MCF 10A (cell line): ENCODE results near the gene HLA-DOA. TPM values are rescaled to one million over a fixed set of nuclear protein-coding genes. Genes with fewer than 3 reads are reported as not detected.
A peak's percentile ranks its signal among the peaks of the same experiment; 100 is the strongest.

ENCODE experiments used
- BruUV-seq: library from RNA; stranded (reverse); fragments of 400-500 nt; replicated peaks from 2 replicates; lab custom pipeline; 2021; lab: Mats Ljungman, UMichigan
- CTCF ChIA-PET: fragments of 300-600 bp; sonication (Branson Sonifier 250); formaldehyde crosslinking; extraction: SDS; loops from one replicate; lab custom pipeline; 2021; ENCODE audit warnings: antibody characterized with exemption, inconsistent platforms; lab: Yijun Ruan, JAX
- POLR2A ChIA-PET: fragments of 300-600, 350-650 bp; sonication (Branson Sonifier 250); formaldehyde crosslinking; extraction: SDS; loops from one replicate; lab custom pipeline; 2020; ENCODE audit warnings: antibody characterized with exemption, inconsistent platforms; lab: Yijun Ruan, JAX
- DNase-seq: peaks from one replicate; pipeline ENCODE4 v3.0.0-alpha.2; 2018; ENCODE audit not compliant: unreplicated experiment
- H3K27ac Mint-ChIP-seq: one replicate; pipeline ENCODE4 v1.8.0; 2022; ENCODE audit warnings: mild to moderate bottlenecking, low read depth, mixed read lengths; ENCODE audit not compliant: unreplicated experiment
- H3K27me3 Mint-ChIP-seq: one replicate; pipeline ENCODE4 v1.8.0; 2022; ENCODE audit warnings: mixed read lengths; ENCODE audit not compliant: insufficient read depth, unreplicated experiment
- H3K36me3 Mint-ChIP-seq: one replicate; pipeline ENCODE4 v1.8.0; 2022; ENCODE audit warnings: mild to moderate bottlenecking, moderate library complexity, mixed read lengths; ENCODE audit not compliant: insufficient read depth, unreplicated experiment
- H3K4me1 Mint-ChIP-seq: one replicate; pipeline ENCODE4 v1.8.0; 2022; ENCODE audit warnings: mixed read lengths; ENCODE audit not compliant: insufficient read depth, unreplicated experiment
- H3K4me3 Mint-ChIP-seq: one replicate; pipeline ENCODE4 v1.8.0; 2022; ENCODE audit warnings: mild to moderate bottlenecking, moderate library complexity, mixed read lengths; ENCODE audit not compliant: unreplicated experiment
- H3K9me3 Mint-ChIP-seq: one replicate; pipeline ENCODE4 v1.8.0; 2022; ENCODE audit warnings: mixed read lengths; ENCODE audit not compliant: unreplicated experiment
- CTCF ChIP-seq: fragments of 200-600 bp; IDR thresholded peaks from one replicate; pipeline ENCODE4 v1.8.0; 2022; ENCODE audit warnings: antibody characterized with exemption, mild to moderate bottlenecking; ENCODE audit not compliant: unreplicated experiment
- intact Hi-C: fragments of 100-400 bp; cut with micrococcal nuclease; formaldehyde crosslinking; loops from 2 replicates; pipeline ENCODE4 v1.14.1; 2022
- total RNA-seq: library from RNA; stranded (reverse); gene quantifications from 2 replicates; pipeline ENCODE4 v1.2.3, GENCODE V29; 2022

HLA-DOA gene
- total RNA-seq, 1 experiment from 2014 or later: not detected

- Mint-ChIP-seq H3K27ac (no peak overlapping the region), H3K9me3 (no peaks in the 10 kb centered on the region), H3K4me3 (no peak overlapping the region), H3K4me1 (no peaks in the 10 kb centered on the region), H3K36me3 (no peaks in the 10 kb centered on the region), H3K27me3 (no peaks in the 10 kb centered on the region)
- ChIA-PET POLR2A (interaction anchor here (1.5 to 8.2 kb wide), 2 partner anchors 14 to 29 kb away, joined by 7 to 130 read pairs; partner anchors contain the start of gene BRD2), CTCF (interaction anchor here (0.6 to 4.4 kb wide), 15 partner anchors 8 to 293 kb away, joined by 3 to 55 read pairs (median 7); partner anchors contain the start of genes BRD2, HLA-DMB and TAP2)
- intact Hi-C loops: no loop called here
- BruUV-seq: no TSS peak
- peak; percentile 43 for DNase-seq
- TF ChIP-seq CTCF: no peak
Measured at GRCh38 chr6:32954986-32955802, 54.2 kb downstream of the HLA-DOA start.

GRCh38 chr6:32954267-32954666 is 55.1 kb downstream of the HLA-DOA start:
- CTCF ChIA-PET: interaction anchor here (0.8 to 4.4 kb wide), 17 partner anchors 9 to 295 kb away, joined by 3 to 55 read pairs (median 7); partner anchors contain the start of genes BRD2, HLA-DMB and TAP2
- BruUV-seq: no TSS peak

More at GRCh38 chr6:32954267-32954666, 55.1 kb downstream of the HLA-DOA start:
- H3K9me3 Mint-ChIP-seq: no peaks in the 10 kb centered on the region
- no peak overlapping the region for H3K27ac Mint-ChIP-seq
- POLR2A ChIA-PET: interaction anchor here (0.6 to 8.2 kb wide), 5 partner anchors 9 to 30 kb away, joined by 3 to 130 read pairs (median 7); partner anchors contain the start of gene BRD2
- DNase-seq: no peak
- H3K36me3 Mint-ChIP-seq: no peaks in the 10 kb centered on the region
- intact Hi-C loops: no loop called here
- H3K4me3 Mint-ChIP-seq: no peak overlapping the region
- H3K4me1 Mint-ChIP-seq: no peaks in the 10 kb centered on the region
- no peaks in the 10 kb centered on the region for H3K27me3 Mint-ChIP-seq
- TF ChIP-seq CTCF: no peak

Other genes with a start within 250 kb of the HLA-DOA start
- not detected in 2 replicates for gene HLA-DQB2, start 246.1 kb downstream of the HLA-DOA start, total RNA-seq
- gene HLA-DOB, start 192.6 kb downstream of the HLA-DOA start, total RNA-seq: 0.56 and 0.79 TPM in 2 replicates
- 43.3 and 61.2 TPM in 2 replicates for gene TAP2, start 170.9 kb downstream of the HLA-DOA start, total RNA-seq
- gene PSMB8, start 165.5 kb downstream of the HLA-DOA start, total RNA-seq: 34.1 and 47.3 TPM in 2 replicates
- 32.3 and 35.2 TPM in 2 replicates for gene TAP1, start 155.9 kb downstream of the HLA-DOA start, total RNA-seq
- gene PSMB9, start 155.4 kb downstream of the HLA-DOA start, total RNA-seq: 3.5 and 4.4 TPM in 2 replicates
- not detected in 2 replicates for gene HLA-DMB, start 68.6 kb downstream of the HLA-DOA start, total RNA-seq
- 2.4 and 2.9 TPM in 2 replicates for gene HLA-DMA, start 56.5 kb downstream of the HLA-DOA start, total RNA-seq
- gene BRD2, start 41.0 kb downstream of the HLA-DOA start, total RNA-seq: 201 and 223 TPM in 2 replicates
- not detected in 2 replicates for gene HLA-DPA1, start 64.1 kb upstream of the HLA-DOA start, total RNA-seq
- gene HLA-DPB1, start 66.4 kb upstream of the HLA-DOA start, total RNA-seq: not detected in 2 replicates
- gene COL11A2, start 182.9 kb upstream of the HLA-DOA start, total RNA-seq: 0.91 and 1.5 TPM in 2 replicates
- gene RXRB, start 191.1 kb upstream of the HLA-DOA start, total RNA-seq: 29.6 and 35.1 TPM in 2 replicates
- gene SLC39A7, start 191.3 kb upstream of the HLA-DOA start, total RNA-seq: 118 and 187 TPM in 2 replicates
- 26.4 and 26.6 TPM in 2 replicates for gene HSD17B8, start 195.1 kb upstream of the HLA-DOA start, total RNA-seq
- gene RING1, start 198.9 kb upstream of the HLA-DOA start, total RNA-seq: 45.4 and 48.3 TPM in 2 replicates